ENCODE measurements around the gene LAMTOR2.
"Not testable (repeated sequence)": the region's sequence is repeated elsewhere in the genome, so short reads cannot be mapped to it uniquely, and the experiment has no call there.

Gene LAMTOR2

DNA sequence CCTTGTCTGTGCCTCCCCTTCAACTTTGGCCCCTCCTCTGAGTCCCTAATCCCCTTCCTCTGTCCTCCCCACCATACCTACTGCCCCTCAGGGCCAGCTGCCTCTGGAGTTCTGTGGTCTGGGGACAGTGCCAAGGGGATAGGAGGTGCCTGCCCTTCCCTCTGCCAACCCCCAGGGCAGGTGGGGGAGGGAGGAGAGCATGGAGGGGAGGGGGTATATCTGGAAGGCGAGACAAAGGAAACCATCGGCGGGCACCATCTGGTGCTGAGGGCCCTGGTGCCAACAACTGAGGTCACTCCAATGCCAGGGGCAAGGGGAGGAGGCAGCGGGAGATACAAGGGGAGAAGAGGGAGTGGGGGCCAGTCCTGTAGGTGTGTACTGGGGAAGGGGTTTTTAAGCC, 16.0 kb downstream of the LAMTOR2 start:
- no peaks in the 10 kb centered on the region for H3K27me3 ChIP-seq (replicated peaks)
- in situ Hi-C loops (cut with HindIII; ENCODE audit: low pct_ligation_motif_present, low sequenced_read_pairs) = no loop called here
- H3K4me3 ChIP-seq (ENCODE audit: low read depth, low read length) = no peak overlapping the region
- TF ChIP-seq, protein P1, sequence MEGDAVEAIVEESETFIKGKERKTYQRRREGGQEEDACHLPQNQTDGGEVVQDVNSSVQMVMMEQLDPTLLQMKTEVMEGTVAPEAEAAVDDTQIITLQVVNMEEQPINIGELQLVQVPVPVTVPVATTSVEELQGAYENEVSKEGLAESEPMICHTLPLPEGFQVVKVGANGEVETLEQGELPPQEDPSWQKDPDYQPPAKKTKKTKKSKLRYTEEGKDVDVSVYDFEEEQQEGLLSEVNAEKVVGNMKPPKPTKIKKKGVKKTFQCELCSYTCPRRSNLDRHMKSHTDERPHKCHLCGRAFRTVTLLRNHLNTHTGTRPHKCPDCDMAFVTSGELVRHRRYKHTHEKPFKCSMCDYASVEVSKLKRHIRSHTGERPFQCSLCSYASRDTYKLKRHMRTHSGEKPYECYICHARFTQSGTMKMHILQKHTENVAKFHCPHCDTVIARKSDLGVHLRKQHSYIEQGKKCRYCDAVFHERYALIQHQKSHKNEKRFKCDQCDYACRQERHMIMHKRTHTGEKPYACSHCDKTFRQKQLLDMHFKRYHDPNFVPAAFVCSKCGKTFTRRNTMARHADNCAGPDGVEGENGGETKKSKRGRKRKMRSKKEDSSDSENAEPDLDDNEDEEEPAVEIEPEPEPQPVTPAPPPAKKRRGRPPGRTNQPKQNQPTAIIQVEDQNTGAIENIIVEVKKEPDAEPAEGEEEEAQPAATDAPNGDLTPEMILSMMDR (IDR thresholded peaks at IDR 0.05; ENCODE audit: low read depth, low read length, missing control alignments) = no peak
- no peaks in the 10 kb centered on the region for H3K36me3 ChIP-seq (replicated peaks)
- no peak for DNase-seq
- no peak overlapping the region for H3K27ac ChIP-seq

DNA sequence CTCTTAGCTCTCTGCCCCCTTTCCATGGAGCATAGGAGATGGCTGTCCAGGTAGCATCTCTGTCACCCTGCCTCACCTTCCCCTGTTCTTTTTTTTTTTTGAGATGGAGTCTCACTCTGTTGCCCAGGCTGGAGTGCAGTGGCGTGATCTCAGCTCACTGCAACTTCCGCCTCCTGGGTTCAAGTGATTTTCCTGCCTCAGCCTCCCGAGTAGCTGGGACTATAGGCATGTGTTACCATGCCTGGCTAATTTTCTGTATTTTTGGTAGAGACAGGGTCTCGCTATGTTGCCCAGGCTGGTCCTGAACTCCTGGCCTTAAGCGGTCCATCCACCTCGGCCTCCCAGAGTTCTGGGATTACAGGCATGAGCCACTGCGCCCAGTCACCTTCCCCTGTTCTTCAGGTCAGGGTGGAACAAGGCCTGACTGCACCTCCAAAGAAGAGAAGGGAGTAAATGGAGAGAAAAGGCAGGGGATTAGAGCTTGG, 16.8 kb downstream of the LAMTOR2 start:
- H3K36me3 ChIP-seq (replicated peaks); in situ Hi-C loops (cut with HindIII; ENCODE audit: low pct_ligation_motif_present, low sequenced_read_pairs); H3K4me3 ChIP-seq (ENCODE audit: low read depth, low read length); H3K27me3 ChIP-seq (replicated peaks); H3K27ac ChIP-seq; DNase-seq: not testable (repeated sequence)

DNA sequence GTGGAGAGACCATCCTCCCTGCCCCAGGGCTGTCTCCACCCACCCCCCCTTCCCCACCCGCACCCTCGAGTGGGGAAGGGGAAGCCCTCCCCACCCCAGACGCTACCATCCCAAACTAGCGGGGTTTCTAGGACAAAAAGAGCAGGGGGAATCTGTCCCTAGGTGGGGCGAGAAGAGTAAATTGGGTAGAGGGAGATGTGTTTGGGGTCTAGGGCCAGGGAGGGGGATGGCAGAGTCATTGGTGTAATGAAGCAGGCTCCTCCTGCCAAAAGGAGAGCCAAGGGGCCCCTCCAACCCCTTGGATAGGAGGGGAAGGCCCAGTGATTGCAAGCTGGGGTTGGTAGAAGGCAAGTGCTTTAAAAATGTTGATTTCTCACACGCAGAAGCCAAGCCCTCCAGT, 17.7 kb downstream of the LAMTOR2 start:
- TF ChIP-seq, protein P1 (IDR thresholded peaks at IDR 0.05; ENCODE audit: low read depth, low read length, missing control alignments) = no peak

DNA sequence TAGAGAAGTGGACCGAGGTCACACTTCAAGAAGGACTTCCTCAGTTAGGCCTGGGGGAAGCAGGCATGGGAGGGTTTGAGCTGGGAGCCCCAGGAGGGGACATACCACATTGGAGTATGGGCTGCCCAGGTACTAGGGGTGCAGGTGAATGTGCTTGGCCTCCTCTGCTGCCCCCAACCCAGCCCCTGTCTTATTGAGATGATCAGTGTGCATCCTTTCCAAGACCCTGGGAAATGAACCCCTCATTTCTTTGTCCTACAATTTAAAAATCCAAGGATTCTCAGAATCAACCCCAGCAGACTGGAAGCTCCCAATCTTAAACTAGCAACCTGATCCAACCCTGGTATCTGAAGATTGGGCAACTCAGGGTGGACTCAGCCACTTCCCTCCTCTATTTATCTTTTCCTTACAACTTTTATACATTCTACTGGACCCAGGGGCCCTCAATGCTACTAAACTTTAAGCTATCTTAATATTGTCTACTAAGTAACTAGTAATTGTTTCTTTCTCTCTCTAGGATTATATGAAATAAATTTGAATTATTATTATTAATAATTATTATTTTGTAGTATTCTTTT, 18.6 kb downstream of the LAMTOR2 start:
- in situ Hi-C loops (cut with HindIII; ENCODE audit: low pct_ligation_motif_present, low sequenced_read_pairs) = no loop called here
- TF ChIP-seq, protein P1 (IDR thresholded peaks at IDR 0.05; ENCODE audit: low read depth, low read length, missing control alignments) = no peak
- no peak overlapping the region for H3K4me3 ChIP-seq (ENCODE audit: low read depth, low read length)
- no peak for DNase-seq
- H3K27me3 ChIP-seq (replicated peaks) = no peaks in the 10 kb centered on the region
- peaks cover 12% of the 10 kb centered on the region for H3K36me3 ChIP-seq (replicated peaks)
- H3K27ac ChIP-seq = no peak overlapping the region

More for the DNA sequence above, 17.7 kb downstream of the LAMTOR2 start:
- Histone ChIP-seq H3K27ac (no peak overlapping the region), H3K27me3 (replicated peaks) (no peaks in the 10 kb centered on the region), H3K36me3 (replicated peaks) (peaks cover 10% of the 10 kb centered on the region), H3K4me3 (ENCODE audit: low read depth, low read length) (no peak overlapping the region)
- no peak for DNase-seq
- in situ Hi-C loops (cut with HindIII; ENCODE audit: low pct_ligation_motif_present, low sequenced_read_pairs) = no loop called here

DNA sequence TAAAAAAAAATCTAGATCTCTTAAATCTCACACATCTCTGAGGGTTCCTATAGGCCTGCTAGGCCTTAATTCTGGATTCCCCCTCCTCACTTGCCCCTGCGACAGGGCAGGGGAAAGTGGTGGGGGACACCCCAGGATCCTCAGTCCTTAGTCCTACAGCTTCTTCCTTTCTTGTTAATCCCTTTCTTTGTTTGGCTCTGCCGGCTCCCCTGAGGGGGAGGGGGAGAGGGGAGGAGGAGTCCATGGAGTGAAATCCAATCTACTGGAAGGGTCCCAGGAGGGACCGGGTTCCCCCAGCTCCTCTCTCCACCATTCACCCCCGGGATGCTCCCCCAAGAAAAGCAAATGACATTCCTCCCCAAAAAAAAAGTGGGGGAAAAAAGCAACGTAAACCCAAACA, 19.2 kb downstream of the LAMTOR2 start:
- TF ChIP-seq, protein P1 (IDR thresholded peaks at IDR 0.05; ENCODE audit: low read depth, low read length, missing control alignments) = no peak

DNA sequence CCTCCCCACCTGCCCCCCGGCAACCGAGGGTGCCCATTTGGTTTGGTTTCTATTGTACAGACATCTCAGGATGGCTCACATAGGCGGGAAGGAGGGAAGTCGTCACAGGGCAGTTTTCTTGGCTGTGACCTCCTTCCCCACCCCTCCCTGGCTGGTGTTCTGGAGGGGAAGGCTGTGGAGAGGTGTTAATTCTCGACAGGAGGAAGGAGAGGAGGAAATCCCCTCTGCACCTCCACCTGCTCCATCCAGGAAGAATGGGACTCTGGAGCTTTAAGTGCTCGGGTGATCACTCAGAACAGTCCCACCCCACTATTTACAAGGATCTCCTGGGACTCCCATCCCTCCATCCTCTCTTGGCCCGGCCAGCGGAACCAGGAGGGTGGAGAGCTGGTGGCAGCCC, 20.1 kb downstream of the LAMTOR2 start:
- TF ChIP-seq, protein P1 (IDR thresholded peaks at IDR 0.05; ENCODE audit: low read depth, low read length, missing control alignments) = no peak
- in situ Hi-C loops (cut with HindIII; ENCODE audit: low pct_ligation_motif_present, low sequenced_read_pairs) = no loop called here
- H3K4me3 ChIP-seq (ENCODE audit: low read depth, low read length) = no peak overlapping the region
- peaks cover 12% of the 10 kb centered on the region for H3K36me3 ChIP-seq (replicated peaks)
- H3K27me3 ChIP-seq (replicated peaks) = no peaks in the 10 kb centered on the region
- H3K27ac ChIP-seq = no peak overlapping the region
- DNase-seq = no peak

More for the DNA sequence above, 19.2 kb downstream of the LAMTOR2 start:
- DNase-seq = no peak
- peaks cover 12% of the 10 kb centered on the region for H3K36me3 ChIP-seq (replicated peaks)
- H3K4me3 ChIP-seq (ENCODE audit: low read depth, low read length) = no peak overlapping the region
- H3K27me3 ChIP-seq (replicated peaks) = no peaks in the 10 kb centered on the region
- in situ Hi-C loops (cut with HindIII; ENCODE audit: low pct_ligation_motif_present, low sequenced_read_pairs) = no loop called here
- H3K27ac ChIP-seq = no peak overlapping the region
